OCI-LY7 (cell line): ENCODE results near the gene CRELD2.

Source experiments
- CTCF ChIP-seq: fragments of 200-600 bp; sonication (generic); conservative IDR thresholded peaks from 2 replicates; pipeline ENCODE4 v1.5.1; 2014; ENCODE audit warnings: mild to moderate bottlenecking, antibody characterized with exemption, low read length, moderate library complexity, mixed read lengths
- EZH2phosphoT487 ChIP-seq: fragments of 200-600 bp; sonication (generic); IDR thresholded peaks from 2 replicates; pipeline ENCODE4 v1.6.1; 2018; ENCODE audit warnings: low read depth, borderline replicate concordance, mild to moderate bottlenecking, mixed run types, antibody characterized with exemption, low read length, moderate library complexity, mixed read lengths

DNA sequence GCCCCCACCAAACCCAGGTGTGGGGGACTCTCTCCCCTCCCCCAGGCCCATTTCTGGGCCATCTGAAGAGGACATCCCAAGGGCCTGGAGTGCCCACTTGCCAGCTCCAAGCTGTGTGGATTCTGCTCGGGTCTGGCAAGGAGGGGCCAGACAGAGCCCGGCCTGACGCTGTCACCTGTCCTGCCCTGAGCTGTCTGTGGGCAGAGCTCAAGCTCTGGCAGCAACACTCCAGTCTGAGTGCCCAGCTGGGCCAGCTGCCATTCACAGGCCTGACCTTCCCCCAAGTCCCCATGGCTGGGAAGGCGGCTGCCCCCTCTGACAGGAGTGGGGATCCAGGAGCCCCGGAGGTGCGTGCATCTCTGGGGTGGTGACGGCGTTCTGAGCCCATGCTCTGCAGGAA is 35.9 kb downstream of the CRELD2 start:
- TF ChIP-seq CTCF = no peak
- TF ChIP-seq EZH2phosphoT487 = no peak
